ENCODE results near the gene ARHGAP24. TPM values are rescaled to one million over a fixed set of nuclear protein-coding genes. Genes with fewer than 3 reads are reported as not detected.

Gene ARHGAP24
- total RNA-seq, 1 donor = 52.5 TPM

- Histone ChIP-seq H3K36me3 (ENCODE audit: insufficient read depth, low read length) (no peaks in the 10 kb centered on the region), H3K4me2 (ENCODE audit: insufficient read depth, low read length) (peak overlapping the region; percentile 60)
- no peak for DNase-seq (ENCODE audit: insufficient read length, low spot score, missing footprints)
Observed at GRCh38 chr4:85928775-85929591, 454.0 kb downstream of the ARHGAP24 start.

GRCh38 chr4:85929961-85930665, 455.2 kb downstream of the ARHGAP24 start:
- DNase-seq (ENCODE audit: insufficient read length, low spot score, missing footprints) = no peak
- no peak overlapping the region for H3K27ac ChIP-seq (ENCODE audit: low read depth, low read length)

More at GRCh38 chr4:85928775-85929591, 454.0 kb downstream of the ARHGAP24 start:
- Histone ChIP-seq H3K4me3 (ENCODE audit: insufficient read depth, low read length) (no peak overlapping the region), H2AFZ (ENCODE audit: low read length) (no peak overlapping the region), H3K9me3 (ENCODE audit: low read depth, low read length) (no peaks in the 10 kb centered on the region), H4K20me1 (ENCODE audit: insufficient read depth, low read length) (no peaks in the 10 kb centered on the region), H3K27me3 (ENCODE audit: insufficient read depth, low read length) (no peaks in the 10 kb centered on the region), H3K27ac (ENCODE audit: low read depth, low read length) (peak overlapping the region; percentile 27), H3K79me2 (ENCODE audit: insufficient read depth, low read length) (no peaks in the 10 kb centered on the region), H3K4me1 (ENCODE audit: insufficient read depth, low read length) (peaks cover 22% of the 10 kb centered on the region)
- TF ChIP-seq CTCF (IDR thresholded peaks at IDR 0.05; ENCODE audit: extremely low read depth, low read depth, low read length) = no peak

GRCh38 chr4:85932500-85933290, 457.7 kb downstream of the ARHGAP24 start:
- no peak overlapping the region for H2AFZ ChIP-seq (ENCODE audit: low read length)
- TF ChIP-seq CTCF (IDR thresholded peaks at IDR 0.05; ENCODE audit: extremely low read depth, low read depth, low read length) = no peak
- H3K9me3 ChIP-seq (ENCODE audit: low read depth, low read length) = no peaks in the 10 kb centered on the region
- H3K27me3 ChIP-seq (ENCODE audit: insufficient read depth, low read length) = no peaks in the 10 kb centered on the region
- H3K4me3 ChIP-seq (ENCODE audit: insufficient read depth, low read length) = peak overlapping the region; percentile 10
- peaks cover 22% of the 10 kb centered on the region for H3K4me1 ChIP-seq (ENCODE audit: insufficient read depth, low read length)
- no peaks in the 10 kb centered on the region for H3K79me2 ChIP-seq (ENCODE audit: insufficient read depth, low read length)
- H4K20me1 ChIP-seq (ENCODE audit: insufficient read depth, low read length) = no peaks in the 10 kb centered on the region
- no peak for DNase-seq (ENCODE audit: insufficient read length, low spot score, missing footprints)
- no peak overlapping the region for H3K27ac ChIP-seq (ENCODE audit: low read depth, low read length)
- peak overlapping the region; percentile 45 for H3K4me2 ChIP-seq (ENCODE audit: insufficient read depth, low read length)
- no peaks in the 10 kb centered on the region for H3K36me3 ChIP-seq (ENCODE audit: insufficient read depth, low read length)

More at GRCh38 chr4:85929961-85930665, 455.2 kb downstream of the ARHGAP24 start:
- Histone ChIP-seq H4K20me1 (ENCODE audit: insufficient read depth, low read length) (no peaks in the 10 kb centered on the region), H2AFZ (ENCODE audit: low read length) (no peak overlapping the region), H3K36me3 (ENCODE audit: insufficient read depth, low read length) (no peaks in the 10 kb centered on the region), H3K4me2 (ENCODE audit: insufficient read depth, low read length) (peak overlapping the region; percentile 34), H3K79me2 (ENCODE audit: insufficient read depth, low read length) (no peaks in the 10 kb centered on the region), H3K27me3 (ENCODE audit: insufficient read depth, low read length) (no peaks in the 10 kb centered on the region), H3K4me3 (ENCODE audit: insufficient read depth, low read length) (no peak overlapping the region), H3K9me3 (ENCODE audit: low read depth, low read length) (no peaks in the 10 kb centered on the region), H3K4me1 (ENCODE audit: insufficient read depth, low read length) (peaks cover 22% of the 10 kb centered on the region)
- TF ChIP-seq CTCF (IDR thresholded peaks at IDR 0.05; ENCODE audit: extremely low read depth, low read depth, low read length) = no peak
